Glutamatergic neuron (in vitro differentiated cells): ENCODE measurements around the gene ATP2C1. TPM values are rescaled to one million over a fixed set of nuclear protein-coding genes. Genes with fewer than 3 reads are reported as not detected.

Experiments used
- DNase-seq: peaks from one replicate; pipeline ENCODE4 v3.0.0; 2022
- H3K27ac Mint-ChIP-seq: one replicate; pipeline ENCODE4 v1.8.0; 2020; ENCODE audit warnings: mild to moderate bottlenecking, mixed read lengths, inconsistent platforms; ENCODE audit not compliant: unreplicated experiment
- H3K27me3 Mint-ChIP-seq: one replicate; pipeline ENCODE4 v1.8.0; 2020; ENCODE audit warnings: mild to moderate bottlenecking, moderate library complexity, mixed read lengths, inconsistent platforms; ENCODE audit not compliant: unreplicated experiment
- H3K36me3 Mint-ChIP-seq: one replicate; pipeline ENCODE4 v1.8.0; 2020; ENCODE audit warnings: mild to moderate bottlenecking, mixed read lengths, inconsistent platforms; ENCODE audit not compliant: unreplicated experiment
- H3K4me1 Mint-ChIP-seq: one replicate; pipeline ENCODE4 v1.8.0; 2020; ENCODE audit warnings: mild to moderate bottlenecking, low read depth, mixed read lengths, inconsistent platforms; ENCODE audit not compliant: unreplicated experiment
- H3K4me3 Mint-ChIP-seq: one replicate; pipeline ENCODE4 v1.8.0; 2020; ENCODE audit warnings: mild to moderate bottlenecking, mixed read lengths, inconsistent platforms; ENCODE audit not compliant: unreplicated experiment
- H3K9me3 Mint-ChIP-seq: one replicate; pipeline ENCODE4 v1.8.0; 2020; ENCODE audit warnings: mild to moderate bottlenecking, moderate library complexity, mixed read lengths, inconsistent platforms; ENCODE audit not compliant: unreplicated experiment
- CTCF ChIP-seq: fragments of 200-600 bp; sonication (generic); IDR thresholded peaks from one replicate; pipeline ENCODE4 v1.5.0; 2021; ENCODE audit not compliant: partially characterized antibody, unreplicated experiment
- total RNA-seq: library from RNA; stranded (reverse); fragmentation: NEBNext Ultra II Directional; extraction: Animal tissue kit (Norgen Biotek cat#: 25700); gene quantifications from one replicate; pipeline ENCODE4 v1.2.1, GENCODE V29; 2021; ENCODE audit not compliant: unreplicated experiment

ATP2C1 gene
- total RNA-seq, 1 donor from 2014 or later, result 130 TPM

GRCh38 chr3:130850044-130850797 is 43.7 kb upstream of the ATP2C1 start:
- no peak for DNase-seq
- no peak for TF ChIP-seq CTCF
- no peak overlapping the region for H3K27ac Mint-ChIP-seq
- H3K36me3 Mint-ChIP-seq, result no peaks in the 10 kb centered on the region
- no peaks in the 10 kb centered on the region for H3K9me3 Mint-ChIP-seq
- peaks cover 14% of the 10 kb centered on the region for H3K4me1 Mint-ChIP-seq
- peaks cover 1% of the 10 kb centered on the region for H3K27me3 Mint-ChIP-seq
- H3K4me3 Mint-ChIP-seq, result no peak overlapping the region

- Mint-ChIP-seq H3K27ac (no peak overlapping the region), H3K9me3 (no peaks in the 10 kb centered on the region), H3K36me3 (no peaks in the 10 kb centered on the region), H3K4me1 (peaks cover 14% of the 10 kb centered on the region), H3K27me3 (peaks cover 1% of the 10 kb centered on the region), H3K4me3 (no peak overlapping the region)
- DNase-seq, result no peak
- no peak for TF ChIP-seq CTCF
Measured at GRCh38 chr3:130850843-130851242, 43.0 kb upstream of the ATP2C1 start.

GRCh38 chr3:130851277-130851676 is 42.6 kb upstream of the ATP2C1 start:
- Mint-ChIP-seq H3K4me1 (peaks cover 14% of the 10 kb centered on the region), H3K9me3 (no peaks in the 10 kb centered on the region), H3K27me3 (no peaks in the 10 kb centered on the region), H3K36me3 (no peaks in the 10 kb centered on the region), H3K27ac (no peak overlapping the region), H3K4me3 (no peak overlapping the region)
- DNase-seq, result no peak
- no peak for TF ChIP-seq CTCF

DNA sequence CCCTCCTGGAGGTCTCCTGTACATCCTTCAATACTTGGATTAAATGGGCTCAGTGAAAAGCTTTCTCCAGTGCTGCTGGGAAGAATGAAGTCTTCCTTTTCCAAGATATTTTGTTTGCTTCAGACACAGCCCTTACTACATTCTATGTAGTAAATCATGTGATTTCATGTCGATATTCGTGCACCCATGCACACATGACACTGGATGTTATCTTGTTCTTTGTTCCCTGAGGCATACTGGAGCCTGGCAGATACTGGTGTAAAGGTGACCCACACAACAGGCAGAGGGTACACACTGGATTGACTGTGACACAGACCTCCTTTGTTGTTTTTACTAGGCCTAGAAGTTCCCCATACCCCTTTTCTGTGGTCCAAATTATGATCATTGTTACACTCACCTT is 40.3 kb upstream of the ATP2C1 start:
- Mint-ChIP-seq H3K27ac (no peak overlapping the region), H3K4me3 (no peak overlapping the region), H3K36me3 (no peaks in the 10 kb centered on the region), H3K4me1 (peaks cover 14% of the 10 kb centered on the region), H3K27me3 (no peaks in the 10 kb centered on the region), H3K9me3 (peaks cover 1% of the 10 kb centered on the region)
- DNase-seq, result no peak
- no peak for TF ChIP-seq CTCF

DNA sequence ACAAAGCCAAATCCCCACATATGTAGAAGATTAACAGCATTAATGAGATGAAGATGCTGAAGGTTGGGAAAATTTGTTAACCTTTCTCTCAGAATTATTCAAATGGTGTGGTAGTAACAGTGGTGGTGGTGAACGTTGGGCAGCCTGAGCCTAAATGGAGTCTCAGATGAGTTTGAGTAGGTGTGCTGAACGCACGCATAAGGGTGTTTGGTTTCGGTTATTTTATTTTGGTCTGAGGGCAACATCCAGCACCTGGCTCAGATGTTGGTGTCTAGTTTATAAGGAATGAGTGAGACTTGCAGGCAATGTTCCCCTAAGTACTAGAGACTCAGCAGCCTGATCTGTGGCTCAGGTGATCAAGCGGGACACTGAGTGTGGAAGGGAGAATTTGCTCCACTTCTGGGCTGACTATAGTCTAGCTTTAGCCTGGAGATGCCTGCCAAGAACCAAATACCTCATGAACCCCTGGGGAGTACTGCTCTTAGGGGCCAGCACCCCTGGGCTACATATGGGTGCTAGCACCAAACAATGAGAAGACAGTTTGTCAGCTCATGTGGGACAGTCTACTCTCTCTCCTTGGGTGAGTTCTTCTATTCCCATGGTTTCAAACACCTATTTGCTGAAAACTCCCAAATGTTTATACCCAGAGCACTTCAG is 39.5 kb upstream of the ATP2C1 start:
- Mint-ChIP-seq H3K27ac (no peak overlapping the region), H3K4me1 (peaks cover 8% of the 10 kb centered on the region), H3K36me3 (no peaks in the 10 kb centered on the region), H3K4me3 (no peak overlapping the region), H3K27me3 (no peaks in the 10 kb centered on the region), H3K9me3 (peaks cover 1% of the 10 kb centered on the region)
- TF ChIP-seq CTCF, result no peak
- no peak for DNase-seq
